GM12891 (cell line): ENCODE measurements around the gene PUM1.

Source experiments
- DNase-seq: peaks from one replicate; pipeline ENCODE4 v3.0.0; 2011; ENCODE audit warnings: low spot score; ENCODE audit not compliant: insufficient read length
- FAIRE-seq: peaks from 2 replicates; lab custom pipeline; 2011; peaks lifted over from hg19 to GRCh38; lab: Jason Lieb, UNC
- PAX5 ChIP-seq: IDR thresholded peaks from 2 replicates; pipeline ENCODE4 v1.6.1; 2011; ENCODE audit warnings: low read length, moderate library complexity, mild to moderate bottlenecking; ENCODE audit not compliant: insufficient read depth, severe bottlenecking
- POLR2A ChIP-seq: IDR thresholded peaks from 2 replicates; pipeline ENCODE4 v1.6.1; 2011; ENCODE audit warnings: low read depth, low read length, control low read depth
- POLR2AphosphoS5 ChIP-seq: IDR thresholded peaks from 2 replicates; pipeline ENCODE4 v1.6.1; 2011; ENCODE audit warnings: low read depth, low read length, control low read depth
- POU2F2 ChIP-seq: IDR thresholded peaks from 2 replicates; pipeline ENCODE4 v1.6.1; 2011; ENCODE audit warnings: low read depth, mild to moderate bottlenecking, control low read depth, low read length, moderate library complexity
- SPI1 ChIP-seq: IDR thresholded peaks from 2 replicates; pipeline ENCODE4 v1.6.1; 2011; ENCODE audit warnings: low read depth, low read length, control low read depth
- TAF1 ChIP-seq: IDR thresholded peaks from 2 replicates; pipeline ENCODE4 v1.6.1; 2011; ENCODE audit warnings: low read depth, low read length, control low read depth

PUM1 gene

GRCh38 chr1:31027693-31028526, 37.6 kb downstream of the PUM1 start:
- DNase-seq (peak; percentile 26), FAIRE-seq (no peak)
- TF ChIP-seq TAF1 (no peak), SPI1 (peak; percentile 34; the same call in 1 of the 2 replicates), PAX5 (no peak), POU2F2 (no peak), POLR2AphosphoS5 (no peak), POLR2A (no peak)

- FAIRE-seq: no peak
- no peak for TF ChIP-seq POLR2A
- TF ChIP-seq POLR2AphosphoS5: no peak
- DNase-seq: no peak
These were observed 43.3 kb downstream of the PUM1 start for GRCh38 chr1:31022259-31022658.

DNA sequence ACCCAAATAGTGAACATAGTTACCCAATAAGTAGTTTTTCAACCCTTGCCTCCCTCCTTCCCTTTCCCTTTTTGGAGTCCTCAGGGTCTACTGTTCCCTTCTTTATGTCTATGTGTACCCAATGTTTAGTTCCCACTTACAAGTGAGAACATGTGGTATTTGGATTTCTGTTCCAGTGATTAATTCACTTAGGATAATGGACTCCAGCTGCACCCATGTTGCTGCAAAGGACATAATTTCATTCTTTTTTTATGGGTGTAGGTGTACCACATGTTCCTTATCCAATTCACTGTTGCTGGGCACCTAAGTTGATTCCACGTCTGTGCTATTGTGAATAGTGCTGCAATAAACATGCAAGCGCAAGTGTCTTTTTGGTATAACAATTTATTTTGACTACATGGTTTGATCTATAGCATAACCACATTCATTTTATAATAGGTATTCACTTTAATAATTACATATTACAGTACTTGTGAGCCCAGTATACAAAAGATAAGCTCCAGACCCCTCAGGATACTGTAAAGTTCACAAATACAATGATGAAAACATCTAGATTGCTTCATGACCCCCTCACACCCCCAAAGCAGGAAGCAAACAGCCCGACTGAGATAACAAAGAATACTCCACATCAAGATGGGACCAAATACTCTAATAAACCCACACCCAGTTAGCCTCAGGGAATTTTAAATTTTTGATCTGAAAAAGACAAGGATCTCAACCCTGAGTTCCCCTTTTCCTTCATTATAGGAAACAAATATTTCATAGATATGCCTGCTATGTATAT, 45.3 kb downstream of the PUM1 start:
- FAIRE-seq: no peak
- DNase-seq: no peak
- TF ChIP-seq POLR2AphosphoS5 (no peak), PAX5 (no peak), TAF1 (no peak), POU2F2 (no peak), POLR2A (no peak), SPI1 (no peak)

DNA sequence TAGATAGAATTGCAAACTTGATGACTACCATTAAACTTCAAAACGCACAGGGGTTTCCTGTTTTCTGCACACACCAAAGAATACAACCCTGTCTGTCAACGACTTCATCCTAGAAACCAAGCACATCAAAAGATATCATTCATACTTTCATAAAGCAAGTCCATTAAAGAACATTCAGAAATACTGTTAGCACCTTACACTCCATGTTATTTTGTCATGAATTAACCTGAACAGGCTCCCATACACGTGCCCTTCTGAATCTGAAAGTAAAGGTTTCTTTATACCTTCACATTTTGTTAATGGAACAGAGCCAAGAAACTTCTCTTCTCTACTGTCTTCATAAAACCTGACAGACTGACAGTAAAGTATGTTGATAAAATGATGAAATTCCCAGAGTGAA, 46.1 kb downstream of the PUM1 start:
- no peak for FAIRE-seq
- TF ChIP-seq POLR2AphosphoS5 (no peak), PAX5 (no peak), POLR2A (no peak), SPI1 (no peak), TAF1 (no peak), POU2F2 (no peak)

GRCh38 chr1:31016868-31017267, 48.6 kb downstream of the PUM1 start:
- DNase-seq: no peak
- FAIRE-seq: no peak
- TF ChIP-seq PAX5 (no peak), SPI1 (no peak), POLR2A (no peak), TAF1 (no peak), POLR2AphosphoS5 (no peak), POU2F2 (no peak)

More for the DNA sequence above, 46.1 kb downstream of the PUM1 start:
- no peak for DNase-seq

- TF ChIP-seq PAX5: no peak
- no peak for TF ChIP-seq POLR2AphosphoS5
- TF ChIP-seq TAF1: no peak
- no peak for TF ChIP-seq POU2F2
- TF ChIP-seq SPI1: no peak
- TF ChIP-seq POLR2A: no peak
- DNase-seq: no peak
- peak; percentile 9 for FAIRE-seq
These were observed 52.2 kb downstream of the PUM1 start for GRCh38 chr1:31013187-31013864.

GRCh38 chr1:31012210-31012924, 53.1 kb downstream of the PUM1 start:
- DNase-seq (no peak), FAIRE-seq (no peak)
- TF ChIP-seq TAF1: no peak

DNA sequence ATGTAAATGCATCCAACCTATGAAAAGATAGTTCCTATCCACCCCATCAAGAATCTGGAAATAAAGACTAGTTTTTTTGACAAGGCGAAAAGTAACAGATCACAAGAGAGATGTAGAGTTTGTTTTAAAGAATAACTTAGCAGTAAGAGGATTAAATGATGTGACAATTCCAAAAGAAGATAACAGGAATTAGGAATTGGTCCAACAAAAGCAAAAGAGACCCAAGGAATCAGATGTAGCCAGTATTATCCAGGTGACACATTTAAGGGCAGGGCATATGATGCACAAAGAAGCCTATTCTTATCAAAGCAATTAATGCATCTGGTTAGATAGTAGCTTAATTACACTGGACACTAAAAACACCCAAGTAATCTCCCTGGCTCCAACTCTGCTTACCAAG, 53.8 kb downstream of the PUM1 start:
- FAIRE-seq (no peak), DNase-seq (no peak)
- TF ChIP-seq TAF1: no peak
- no peak for TF ChIP-seq PAX5
- no peak for TF ChIP-seq SPI1
- TF ChIP-seq POLR2AphosphoS5: no peak
- no peak for TF ChIP-seq POLR2A
- no peak for TF ChIP-seq POU2F2
